ENCODE results near the gene ZNF134. TPM values are rescaled to one million over a fixed set of nuclear protein-coding genes. Genes with fewer than 3 reads are reported as not detected.

The ZNF134 gene
- total and polyA plus RNA-seq, 9 of the 15 experiments (the other 6 are each of a cell fraction or from before 2014, with no cell fraction given): 1.3 to 10.0 (median 5.7) TPM

GRCh38 chr19:57578487-57579205 is 35.4 kb upstream of the ZNF134 start, which contains the start of gene ZNF416 (continued):
- TF ChIP-seq ZFP91 (CRISPR knock-in tag; IDR thresholded peaks at IDR 0.05) (peak; percentile 94), PHF8 (IDR thresholded peaks at IDR 0.05; ENCODE audit: borderline replicate concordance, low read length) (peak; percentile 66; the same call in 1 of the 2 replicates), VEZF1 (CRISPR knock-in tag; IDR thresholded peaks at IDR 0.05) (peak; percentile 66), YBX1 (IDR thresholded peaks at IDR 0.05) (no peak), ASH1L (IDR thresholded peaks at IDR 0.05; ENCODE audit: borderline replicate concordance, low read depth, partially characterized antibody) (no peak), ZBTB34 (CRISPR knock-in tag; IDR thresholded peaks at IDR 0.05) (no peak), GABPB1 (CRISPR knock-in tag; IDR thresholded peaks at IDR 0.05) (peak; percentile 94), CHAMP1 (IDR thresholded peaks at IDR 0.05) (no peak), TARDBP (IDR thresholded peaks at IDR 0.05) (no peak), ELK3 (CRISPR knock-in tag; IDR thresholded peaks at IDR 0.05) (no peak), ZNF324 (CRISPR knock-in tag; IDR thresholded peaks at IDR 0.05) (no peak), HNRNPLL (IDR thresholded peaks at IDR 0.05; ENCODE audit: low read depth, low read length, poor library complexity, severe bottlenecking) (peak; percentile 45), SMARCE1 (IDR thresholded peaks at IDR 0.05) (no peak), CC2D1A (IDR thresholded peaks at IDR 0.05) (no peak), RBBP5 (IDR thresholded peaks at IDR 0.05; ENCODE audit: borderline replicate concordance, insufficient read depth, low read length, poor library complexity, severe bottlenecking) (peak; percentile 77)
- TF ChIP-seq, protein P1, sequence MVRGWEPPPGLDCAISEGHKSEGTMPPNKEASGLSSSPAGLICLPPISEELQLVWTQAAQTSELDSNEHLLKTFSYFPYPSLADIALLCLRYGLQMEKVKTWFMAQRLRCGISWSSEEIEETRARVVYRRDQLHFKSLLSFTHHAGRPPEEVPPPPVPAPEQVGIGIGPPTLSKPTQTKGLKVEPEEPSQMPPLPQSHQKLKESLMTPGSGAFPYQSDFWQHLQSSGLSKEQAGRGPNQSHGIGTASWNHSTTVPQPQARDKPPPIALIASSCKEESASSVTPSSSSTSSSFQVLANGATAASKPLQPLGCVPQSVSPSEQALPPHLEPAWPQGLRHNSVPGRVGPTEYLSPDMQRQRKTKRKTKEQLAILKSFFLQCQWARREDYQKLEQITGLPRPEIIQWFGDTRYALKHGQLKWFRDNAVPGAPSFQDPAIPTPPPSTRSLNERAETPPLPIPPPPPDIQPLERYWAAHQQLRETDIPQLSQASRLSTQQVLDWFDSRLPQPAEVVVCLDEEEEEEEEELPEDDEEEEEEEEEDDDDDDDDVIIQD (CRISPR knock-in tag; IDR thresholded peaks at IDR 0.05): no peak
